ENCODE results near the gene DPEP1. TPM values are rescaled to one million over a fixed set of nuclear protein-coding genes. Genes with fewer than 3 reads are reported as not detected.
A peak's percentile ranks its signal among the peaks of the same experiment; 100 is the strongest.
"Not testable (repeated sequence)": the region's sequence is repeated elsewhere in the genome, so short reads cannot be mapped to it uniquely, and the experiment has no call there.

The DPEP1 gene
- not detected for polyA plus RNA-seq (2013, experiment 1 of 2; ENCODE audit: insufficient read length)
- polyA plus RNA-seq (2013, experiment 2 of 2; ENCODE audit: insufficient read length) = 0.12 TPM

- no peak for DNase-seq
Observed at GRCh38 chr16:89613231-89613953, at the start of gene DPEP1. TSS of gene DPEP1 (plus strand) at chr16:89613642. CDS start at chr16:89630411, 16,769 bp downstream.

- DNase-seq = no peak
Observed at GRCh38 chr16:89564476-89565255, 48.8 kb upstream of the DPEP1 start.

- no peak for DNase-seq
Observed at GRCh38 chr16:89565256-89565505, 48.3 kb upstream of the DPEP1 start.

- DNase-seq = no peak
Observed at GRCh38 chr16:89565506-89566372, 47.7 kb upstream of the DPEP1 start.

GRCh38 chr16:89567656-89568594 is 45.5 kb upstream of the DPEP1 start:
- no peak for DNase-seq

- no peak for DNase-seq
Observed at GRCh38 chr16:89569506-89570341, 43.7 kb upstream of the DPEP1 start.

GRCh38 chr16:89570342-89570923 is 43.0 kb upstream of the DPEP1 start:
- no peak for DNase-seq

- not testable (repeated sequence) for DNase-seq
Observed at GRCh38 chr16:89570983-89571598, 42.4 kb upstream of the DPEP1 start.

GRCh38 chr16:89571636-89572035 is 41.8 kb upstream of the DPEP1 start:
- DNase-seq = no peak

GRCh38 chr16:89572073-89572484 is 41.4 kb upstream of the DPEP1 start:
- DNase-seq = no peak

- DNase-seq = no peak
Observed at GRCh38 chr16:89572485-89573205, 40.8 kb upstream of the DPEP1 start.

- DNase-seq = no peak
Observed at GRCh38 chr16:89573826-89574680, 39.4 kb upstream of the DPEP1 start.

- peak; percentile 67 for DNase-seq
Observed at GRCh38 chr16:89574681-89575246, 38.7 kb upstream of the DPEP1 start.

GRCh38 chr16:89575247-89576152 is 37.9 kb upstream of the DPEP1 start, which contains the start of gene CPNE7:
TSS of gene CPNE7 (plus strand) at chr16:89575758. CDS start at chr16:89575898, 140 bp downstream.
- no peak for DNase-seq

GRCh38 chr16:89576153-89577054 is 37.0 kb upstream of the DPEP1 start:
- DNase-seq = no peak
